GM23338 (cell line): ENCODE results near the gene ORC2. TPM values are rescaled to one million over a fixed set of nuclear protein-coding genes. Genes with fewer than 3 reads are reported as not detected.
A peak's percentile ranks its signal among the peaks of the same experiment; 100 is the strongest.

ENCODE experiments used
- ATAC-seq: fragments of 200-7000 bp; cut with Tn5 transposase; 3 replicates; pipeline ENCODE4 v1.9.1; 2020
- DNase-seq: peaks from one replicate; pipeline ENCODE4 v3.0.0-alpha.2; 2015; ENCODE audit warnings: low spot score
- H2AFZ ChIP-seq: fragments of 200-600 bp; sonication (generic); 2 replicates; pipeline ENCODE4 v1.8.0; 2016; ENCODE audit warnings: antibody characterized with exemption, mild to moderate bottlenecking, moderate library complexity
- H3F3A ChIP-seq: fragments of 200-600 bp; sonication (generic); replicated peaks from 2 replicates; pipeline ENCODE4 v1.8.0; 2017; ENCODE audit warnings: antibody characterized with exemption, mixed run types, low read depth
- H3K27ac ChIP-seq: fragments of 200-600 bp; sonication (generic); 2 replicates; pipeline ENCODE4 v1.6.1; 2016; ENCODE audit warnings: low read depth
- H3K27me3 ChIP-seq: fragments of 200-600 bp; sonication (generic); 2 replicates; pipeline ENCODE4 v1.8.0; 2016; ENCODE audit warnings: mild to moderate bottlenecking, mixed run types, moderate library complexity; ENCODE audit not compliant: insufficient read depth
- H3K36me3 ChIP-seq: fragments of 200-600 bp; sonication (generic); 2 replicates; pipeline ENCODE4 v1.8.0; 2016; ENCODE audit warnings: mild to moderate bottlenecking; ENCODE audit not compliant: insufficient read depth
- H3K4me1 ChIP-seq: fragments of 200-600 bp; sonication (generic); 2 replicates; pipeline ENCODE4 v1.8.0; 2016; ENCODE audit warnings: mild to moderate bottlenecking, moderate library complexity; ENCODE audit not compliant: insufficient read depth
- H3K4me2 ChIP-seq: fragments of 200-600 bp; sonication (generic); 2 replicates; pipeline ENCODE4 v1.7.1; 2017; ENCODE audit warnings: mixed run types
- H3K4me3 ChIP-seq: fragments of 200-600 bp; sonication (generic); 2 replicates; pipeline ENCODE4 v1.6.1; 2016; ENCODE audit warnings: mixed run types
- H3K79me2 ChIP-seq: fragments of 200-600 bp; sonication (generic); replicated peaks from 2 replicates; pipeline ENCODE4 v1.8.0; 2017; ENCODE audit warnings: mild to moderate bottlenecking; ENCODE audit not compliant: insufficient read depth
- H3K9me2 ChIP-seq: fragments of 200-600 bp; sonication (generic); 2 replicates; pipeline ENCODE4 v1.8.0; 2017; ENCODE audit not compliant: insufficient read depth
- H4K20me1 ChIP-seq: fragments of 200-600 bp; sonication (generic); replicated peaks from 2 replicates; pipeline ENCODE4 v1.8.0; 2017; ENCODE audit warnings: mild to moderate bottlenecking; ENCODE audit not compliant: insufficient read depth
- H3K27ac Mint-ChIP-seq: 2 replicates; pipeline ENCODE4 v1.8.0; 2020; ENCODE audit warnings: inconsistent platforms, mild to moderate bottlenecking, moderate library complexity, mixed read lengths
- H3K27me3 Mint-ChIP-seq: 3 replicates; pipeline ENCODE4 v1.8.0; 2022; ENCODE audit warnings: low read depth, mild to moderate bottlenecking, moderate library complexity, mixed read lengths, inconsistent platforms; ENCODE audit not compliant: insufficient read depth, poor library complexity
- H3K36me3 Mint-ChIP-seq: 3 replicates; pipeline ENCODE4 v1.8.0; 2021; ENCODE audit warnings: low read depth, mild to moderate bottlenecking, inconsistent platforms, moderate library complexity, mixed read lengths
- H3K4me1 Mint-ChIP-seq: 3 replicates; pipeline ENCODE4 v1.8.0; 2020; ENCODE audit warnings: mild to moderate bottlenecking, inconsistent platforms, mixed read lengths
- H3K4me3 Mint-ChIP-seq: 3 replicates; pipeline ENCODE4 v1.8.0; 2021; ENCODE audit warnings: moderate library complexity, mild to moderate bottlenecking, inconsistent platforms, mixed read lengths
- H3K9me3 Mint-ChIP-seq: 3 replicates; pipeline ENCODE4 v1.8.0; 2020; ENCODE audit warnings: moderate library complexity, mild to moderate bottlenecking, inconsistent platforms, mixed read lengths
- CREB1 ChIP-seq: fragments of 250-450 bp; sonication (Bioruptor Pico); IDR thresholded peaks from 2 replicates; pipeline ENCODE4 v1.5.0; 2020; ENCODE audit warnings: low read depth, mild to moderate bottlenecking, moderate library complexity
- CTCF ChIP-seq, 2 experiments: fragments of 200-600 bp in 1 of 2; sonication (generic) in 1 of 2; conservative IDR thresholded peaks; 2 replicates each; pipeline versions ENCODE4 v1.5.1 to v1.6.1; 2016 to 2017; ENCODE audit warnings: antibody characterized with exemption in 2 of 2, low read depth in 2 of 2, mild to moderate bottlenecking in 2 of 2, moderate library complexity in 1 of 2
- ETS1 ChIP-seq: IDR thresholded peaks from 2 replicates; pipeline ENCODE4 v1.6.1; 2016; ENCODE audit warnings: antibody characterized with exemption
- JUNB ChIP-seq: IDR thresholded peaks from one replicate; pipeline ENCODE4 v1.6.1; 2016; ENCODE audit warnings: antibody characterized with exemption; ENCODE audit not compliant: unreplicated experiment
- ZNF114 ChIP-seq: fragments of 250-450 bp; sonication (Bioruptor Pico); IDR thresholded peaks from 2 replicates; pipeline ENCODE4 v1.5.0; 2020; ENCODE audit warnings: mild to moderate bottlenecking, moderate library complexity
- ZNF331 ChIP-seq: fragments of 250-450 bp; sonication (Bioruptor Pico); IDR thresholded peaks from 2 replicates; pipeline ENCODE4 v1.5.0; 2020; ENCODE audit warnings: low read depth, mild to moderate bottlenecking, moderate library complexity
- polyA plus RNA-seq: library from polyadenylated mRNA; unstranded; fragments of >200 nt; fragmentation: Nextera tagmentation; extraction: Ambion mirVana; gene quantifications from 2 replicates; pipeline ENCODE4 v1.2.1, GENCODE V29; 2016
- total RNA-seq: library from RNA; depleted of rRNA; stranded (reverse); fragments of >200 nt; shearing (Covaris generic); gene quantifications from 2 replicates; pipeline ENCODE4 v1.2.3, GENCODE V29; 2014
- TF ChIP-seq, protein P1 (sequence below): IDR thresholded peaks from one replicate; pipeline ENCODE4 v1.6.1; 2018; ENCODE audit warnings: antibody characterized with exemption; ENCODE audit not compliant: unreplicated experiment

The ORC2 gene
- total and polyA plus RNA-seq, 2 experiments from 2014 or later: 26.1 to 42.0 TPM

GRCh38 chr2:200993097-200993496 lies 29.6 kb upstream of the ORC2 start (continued):
- TF ChIP-seq ETS1 (no peak), JUNB (no peak), ZNF331 (no peak), CREB1 (CRISPR knock-in tag) (no peak)

DNA sequence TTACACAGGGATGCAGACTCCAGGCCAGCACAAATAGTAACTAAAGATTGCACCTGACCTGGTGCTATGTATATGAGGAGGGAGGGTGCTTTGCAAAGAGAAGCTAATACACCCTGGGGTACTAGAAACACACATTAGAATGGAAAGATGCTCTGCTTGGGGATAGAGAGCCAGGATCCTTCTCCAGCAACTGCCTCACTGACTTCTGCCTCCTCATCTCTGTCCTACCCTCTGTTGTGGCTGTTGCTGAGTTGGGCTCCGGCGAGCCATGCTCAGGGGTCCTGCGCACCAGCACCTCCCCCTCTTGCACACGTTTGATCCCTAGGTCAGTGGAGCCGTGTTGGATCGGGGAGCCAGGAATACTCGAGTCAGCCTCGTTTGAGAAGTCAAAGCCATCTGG lies 23.7 kb upstream of the ORC2 start:
- Histone ChIP-seq H3K4me2 (0 out of 2 replicates have a peak overlapping the region, but pooled peaks have one; percentile 11), H4K20me1 (no peaks in the 10 kb centered on the region), H2AFZ (no peak overlapping the region), H3F3A (no peaks in the 10 kb centered on the region), H3K9me2 (no peaks in the 10 kb centered on the region), H3K4me1 (peaks cover 17% of the 10 kb centered on the region), H3K4me3 (no peak overlapping the region), H3K27me3 (no peaks in the 10 kb centered on the region), H3K36me3 (no peaks in the 10 kb centered on the region), H3K79me2 (no peaks in the 10 kb centered on the region), H3K27ac (0 out of 2 replicates have a peak overlapping the region, but pooled peaks have one; percentile 42)
- peaks cover 8% of the 10 kb centered on the region for H3K4me1 Mint-ChIP-seq
- ATAC-seq (peak; percentile 78), DNase-seq (no peak)
- H3K27me3 Mint-ChIP-seq: peaks cover 1% of the 10 kb centered on the region
- no peak overlapping the region for H3K4me3 Mint-ChIP-seq
- no peak for TF ChIP-seq ZNF114 (CRISPR knock-in tag)
- TF ChIP-seq, protein P1, sequence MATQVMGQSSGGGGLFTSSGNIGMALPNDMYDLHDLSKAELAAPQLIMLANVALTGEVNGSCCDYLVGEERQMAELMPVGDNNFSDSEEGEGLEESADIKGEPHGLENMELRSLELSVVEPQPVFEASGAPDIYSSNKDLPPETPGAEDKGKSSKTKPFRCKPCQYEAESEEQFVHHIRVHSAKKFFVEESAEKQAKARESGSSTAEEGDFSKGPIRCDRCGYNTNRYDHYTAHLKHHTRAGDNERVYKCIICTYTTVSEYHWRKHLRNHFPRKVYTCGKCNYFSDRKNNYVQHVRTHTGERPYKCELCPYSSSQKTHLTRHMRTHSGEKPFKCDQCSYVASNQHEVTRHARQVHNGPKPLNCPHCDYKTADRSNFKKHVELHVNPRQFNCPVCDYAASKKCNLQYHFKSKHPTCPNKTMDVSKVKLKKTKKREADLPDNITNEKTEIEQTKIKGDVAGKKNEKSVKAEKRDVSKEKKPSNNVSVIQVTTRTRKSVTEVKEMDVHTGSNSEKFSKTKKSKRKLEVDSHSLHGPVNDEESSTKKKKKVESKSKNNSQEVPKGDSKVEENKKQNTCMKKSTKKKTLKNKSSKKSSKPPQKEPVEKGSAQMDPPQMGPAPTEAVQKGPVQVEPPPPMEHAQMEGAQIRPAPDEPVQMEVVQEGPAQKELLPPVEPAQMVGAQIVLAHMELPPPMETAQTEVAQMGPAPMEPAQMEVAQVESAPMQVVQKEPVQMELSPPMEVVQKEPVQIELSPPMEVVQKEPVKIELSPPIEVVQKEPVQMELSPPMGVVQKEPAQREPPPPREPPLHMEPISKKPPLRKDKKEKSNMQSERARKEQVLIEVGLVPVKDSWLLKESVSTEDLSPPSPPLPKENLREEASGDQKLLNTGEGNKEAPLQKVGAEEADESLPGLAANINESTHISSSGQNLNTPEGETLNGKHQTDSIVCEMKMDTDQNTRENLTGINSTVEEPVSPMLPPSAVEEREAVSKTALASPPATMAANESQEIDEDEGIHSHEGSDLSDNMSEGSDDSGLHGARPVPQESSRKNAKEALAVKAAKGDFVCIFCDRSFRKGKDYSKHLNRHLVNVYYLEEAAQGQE: no peak
- TF ChIP-seq CTCF (conservative IDR thresholded peaks at IDR 0.05; ENCODE audit: low read depth in 2 of 2): no peak
- no peak for TF ChIP-seq CREB1 (CRISPR knock-in tag)
- H3K36me3 Mint-ChIP-seq: peaks cover 5% of the 10 kb centered on the region; the same call in 1 of the 3 replicates
- no peaks in the 10 kb centered on the region for H3K9me3 Mint-ChIP-seq
- no peak overlapping the region for H3K27ac Mint-ChIP-seq

DNA sequence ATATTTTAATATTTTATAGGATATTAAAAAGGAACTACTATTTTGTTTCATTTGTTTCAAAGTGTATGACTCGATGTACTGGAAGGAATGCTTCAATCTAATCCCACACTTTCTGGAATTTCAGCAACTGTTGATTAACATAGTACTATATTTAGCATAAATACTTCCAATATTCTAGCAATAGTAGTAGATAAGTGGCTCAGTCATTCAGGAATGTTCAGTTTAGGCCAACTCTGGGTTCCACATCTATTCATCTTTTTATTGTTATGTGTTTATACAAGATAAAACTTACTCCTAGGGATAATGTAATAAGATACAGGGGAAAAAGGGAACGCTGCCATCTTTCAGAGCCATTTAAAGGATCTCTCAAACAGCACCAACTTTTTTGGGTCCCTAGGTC lies 22.3 kb upstream of the ORC2 start:
- H3K27ac Mint-ChIP-seq: peak overlapping the region; percentile 36; the same call in 1 of the 2 replicates
- no peak overlapping the region for H3K4me3 Mint-ChIP-seq
- Histone ChIP-seq H3K79me2 (no peaks in the 10 kb centered on the region), H3K4me3 (no peak overlapping the region), H3K4me1 (peaks cover 17% of the 10 kb centered on the region), H3K36me3 (no peaks in the 10 kb centered on the region), H3K27ac (no peak overlapping the region), H4K20me1 (no peaks in the 10 kb centered on the region), H3K9me2 (no peaks in the 10 kb centered on the region), H3F3A (no peaks in the 10 kb centered on the region), H2AFZ (no peak overlapping the region), H3K4me2 (no peak overlapping the region), H3K27me3 (no peaks in the 10 kb centered on the region)
- DNase-seq (no peak), ATAC-seq (no peak)
- peaks cover 1% of the 10 kb centered on the region; the same call in 1 of the 3 replicates for H3K36me3 Mint-ChIP-seq
- H3K4me1 Mint-ChIP-seq: peaks cover 8% of the 10 kb centered on the region
- peaks cover 1% of the 10 kb centered on the region for H3K27me3 Mint-ChIP-seq
- H3K9me3 Mint-ChIP-seq: no peaks in the 10 kb centered on the region
- no peak for TF ChIP-seq CTCF (conservative IDR thresholded peaks at IDR 0.05; ENCODE audit: low read depth in 2 of 2)
